ENCODE results near the gene SLC38A6.

GRCh38 chr14:61047021-61047420, 66.0 kb downstream of the SLC38A6 start:
- TF ChIP-seq CTCF (IDR thresholded peaks at IDR 0.05): no peak
- no peak for TF ChIP-seq POLR2A (IDR thresholded peaks at IDR 0.05)
